ENCODE data around the gene ZNF362. TPM values are rescaled to one million over a fixed set of nuclear protein-coding genes. Genes with fewer than 3 reads are reported as not detected.

The ZNF362 gene
- total and polyA plus RNA-seq, 12 donors: 7.8 to 37.3 (median 23.8) TPM

DNA sequence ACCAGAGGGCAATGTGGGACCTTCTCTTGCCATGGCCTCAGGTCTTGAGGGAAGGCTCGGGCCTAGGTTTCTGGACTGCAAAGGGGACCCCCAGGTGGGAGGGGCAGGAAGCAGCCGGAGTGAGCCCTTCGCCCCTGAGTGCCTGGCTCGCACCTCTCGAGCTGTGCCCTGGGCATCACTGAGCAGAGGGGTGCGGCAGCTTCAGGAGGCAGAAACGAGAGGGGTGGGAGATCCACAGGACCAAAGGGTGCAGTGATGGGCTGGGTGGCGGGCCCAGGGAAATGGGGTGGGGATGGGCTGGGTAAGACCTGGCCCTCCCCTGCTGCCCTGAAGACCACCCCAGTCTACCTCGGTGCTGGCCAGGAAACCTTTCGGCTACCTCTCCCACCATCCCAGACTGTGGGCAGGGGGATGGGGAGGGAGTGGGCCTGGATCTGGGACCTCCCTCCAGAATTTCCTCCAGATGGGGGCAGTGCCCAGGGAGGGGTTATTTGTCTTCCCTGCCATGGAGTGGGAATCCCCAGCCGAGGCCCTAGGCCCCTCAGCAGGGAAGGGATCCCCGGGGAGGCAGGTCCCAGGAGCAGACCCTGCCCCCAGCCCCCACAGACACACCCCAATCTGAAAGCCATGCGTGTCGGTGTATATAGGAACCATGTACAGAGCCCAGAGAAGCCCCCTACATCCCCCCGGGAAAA, 43.3 kb downstream of the ZNF362 start:
- 84 to 91% (median 86%) methylated on average over 10 to 15 of the region's 15 CpGs for WGBS, 4 donors
- Histone ChIP-seq H3K9me3 (replicated peaks in 1 of 3) (no peaks in the 10 kb centered on the region), H3K27ac (peak overlapping the region in 1 of 5 donors; percentile 32), H3K4me1 (replicated peaks in 1 of 2) (peaks cover 0 to 20% of the 10 kb centered on the region in 2 donors), H3K27me3 (no peaks in the 10 kb centered on the region), H3K4me3 (no peak overlapping the region), H3K36me3 (replicated peaks in 1 of 2) (peaks cover 0 to 25% of the 10 kb centered on the region in 2 donors)
- no peak for TF ChIP-seq POLR2A (IDR thresholded peaks at IDR 0.05)
- TF ChIP-seq, protein P1, sequence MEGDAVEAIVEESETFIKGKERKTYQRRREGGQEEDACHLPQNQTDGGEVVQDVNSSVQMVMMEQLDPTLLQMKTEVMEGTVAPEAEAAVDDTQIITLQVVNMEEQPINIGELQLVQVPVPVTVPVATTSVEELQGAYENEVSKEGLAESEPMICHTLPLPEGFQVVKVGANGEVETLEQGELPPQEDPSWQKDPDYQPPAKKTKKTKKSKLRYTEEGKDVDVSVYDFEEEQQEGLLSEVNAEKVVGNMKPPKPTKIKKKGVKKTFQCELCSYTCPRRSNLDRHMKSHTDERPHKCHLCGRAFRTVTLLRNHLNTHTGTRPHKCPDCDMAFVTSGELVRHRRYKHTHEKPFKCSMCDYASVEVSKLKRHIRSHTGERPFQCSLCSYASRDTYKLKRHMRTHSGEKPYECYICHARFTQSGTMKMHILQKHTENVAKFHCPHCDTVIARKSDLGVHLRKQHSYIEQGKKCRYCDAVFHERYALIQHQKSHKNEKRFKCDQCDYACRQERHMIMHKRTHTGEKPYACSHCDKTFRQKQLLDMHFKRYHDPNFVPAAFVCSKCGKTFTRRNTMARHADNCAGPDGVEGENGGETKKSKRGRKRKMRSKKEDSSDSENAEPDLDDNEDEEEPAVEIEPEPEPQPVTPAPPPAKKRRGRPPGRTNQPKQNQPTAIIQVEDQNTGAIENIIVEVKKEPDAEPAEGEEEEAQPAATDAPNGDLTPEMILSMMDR (IDR thresholded peaks at IDR 0.05): no peak
- intact Hi-C loops (cut with DNase I): loop anchor here (2.0 to 10.0 kb wide), 4 partner anchors 65 to 168 kb away; no protein-coding TSS in a partner anchor
- DNase-seq: peak in 2 of 7 donors; percentile 5 to 11

DNA sequence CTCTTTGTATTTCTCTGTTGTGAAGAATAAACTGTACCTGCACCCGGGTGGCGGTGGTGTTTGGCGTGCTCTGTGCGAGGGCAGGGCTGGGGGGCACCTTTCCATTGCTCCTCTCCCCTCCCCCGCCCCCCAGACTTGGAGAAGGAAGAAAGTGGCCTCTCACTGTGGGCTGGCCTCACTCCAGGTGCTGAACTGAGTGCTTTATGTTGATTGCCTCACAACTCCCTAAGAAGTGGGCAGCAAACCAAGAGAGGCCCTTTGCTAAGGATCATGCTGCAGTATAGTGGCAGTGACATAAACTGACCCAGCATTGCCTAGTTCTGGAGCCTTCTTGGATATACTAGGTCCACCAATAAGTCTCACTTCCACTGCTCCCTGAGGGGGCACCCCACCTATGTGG, 44.4 kb downstream of the ZNF362 start:
- WGBS, 4 donors: 75 to 83% (median 78%) methylated on average over 5 of the region's 5 CpGs
- Histone ChIP-seq H3K4me1 (replicated peaks in 1 of 2) (peaks cover 0 to 17% of the 10 kb centered on the region in 2 donors), H3K36me3 (replicated peaks in 1 of 2) (peaks cover 0 to 17% of the 10 kb centered on the region in 2 donors), H3K4me3 (no peak overlapping the region), H3K27me3 (no peaks in the 10 kb centered on the region), H3K9me3 (replicated peaks in 1 of 3) (no peaks in the 10 kb centered on the region), H3K27ac (peak overlapping the region in 2 of 5 donors; percentile 71 to 73)
- DNase-seq: peak in 6 of 7 donors; percentile 54 to 84 (median 64)
- TF ChIP-seq POLR2A (IDR thresholded peaks at IDR 0.05): no peak
- intact Hi-C loops (cut with DNase I): no loop called here

GRCh38 chr1:33301273-33301984, 45.1 kb downstream of the ZNF362 start:
- TF ChIP-seq, protein P1 (IDR thresholded peaks at IDR 0.05): no peak
- no peak for TF ChIP-seq POLR2A (IDR thresholded peaks at IDR 0.05)
- DNase-seq: peak in 4 of 7 donors; percentile 27 to 73 (median 34)
- H3K4me3 ChIP-seq: no peak overlapping the region
- WGBS, 4 donors: 61 to 75% (median 67%) methylated on average over 4 of the region's 4 CpGs
- H3K27me3 ChIP-seq: no peaks in the 10 kb centered on the region
- H3K4me1 ChIP-seq (replicated peaks in 1 of 2): peaks cover 0 to 17% of the 10 kb centered on the region in 2 donors
- H3K9me3 ChIP-seq (replicated peaks in 1 of 3): no peaks in the 10 kb centered on the region
- peak overlapping the region in 2 of 5 donors; percentile 71 to 73 for H3K27ac ChIP-seq
- intact Hi-C loops (cut with DNase I): no loop called here
- peaks cover 0 to 17% of the 10 kb centered on the region in 2 donors for H3K36me3 ChIP-seq (replicated peaks in 1 of 2)

- DNase-seq: peak in 2 of 7 donors; percentile 5 to 13
- Histone ChIP-seq H3K4me1 (replicated peaks in 1 of 2) (peaks cover 0 to 25% of the 10 kb centered on the region in 2 donors), H3K9me3 (replicated peaks in 1 of 3) (no peaks in the 10 kb centered on the region), H3K36me3 (replicated peaks in 1 of 2) (peaks cover 0 to 12% of the 10 kb centered on the region in 2 donors), H3K27me3 (no peaks in the 10 kb centered on the region), H3K27ac (peak overlapping the region in 2 of 5 donors; percentile 6 to 18), H3K4me3 (no peak overlapping the region)
- 89 to 100% (median 96%) methylated on average over 1 of the region's 1 CpG for WGBS, 4 donors
- TF ChIP-seq, protein P1 (IDR thresholded peaks at IDR 0.05): no peak
- no peak for TF ChIP-seq POLR2A (IDR thresholded peaks at IDR 0.05)
- intact Hi-C loops (cut with DNase I): no loop called here
These were observed 46.0 kb downstream of the ZNF362 start for GRCh38 chr1:33302325-33302724.

Measured in adrenal gland (tissue), 12 donors.